Myocyte (in vitro differentiated cells): ENCODE measurements around the gene HMCN2. TPM values are rescaled to one million over a fixed set of nuclear protein-coding genes. Genes with fewer than 3 reads are reported as not detected.
A peak's percentile ranks its signal among the peaks of the same experiment; 100 is the strongest.
"Not testable (repeated sequence)": the region's sequence is repeated elsewhere in the genome, so short reads cannot be mapped to it uniquely, and the experiment has no call there.

Source experiments
- DNase-seq: peaks from one replicate; pipeline ENCODE4 v3.0.0-alpha.2; 2012; ENCODE audit warnings: low read depth
- total RNA-seq: library from RNA; depleted of rRNA; stranded (reverse); fragments of >200 nt; gene quantifications from 2 replicates; pipeline ENCODE4 v1.2.3, GENCODE V29; 2014

Gene HMCN2
- total RNA-seq, 1 donor from 2014 or later = 0.13 TPM

DNA sequence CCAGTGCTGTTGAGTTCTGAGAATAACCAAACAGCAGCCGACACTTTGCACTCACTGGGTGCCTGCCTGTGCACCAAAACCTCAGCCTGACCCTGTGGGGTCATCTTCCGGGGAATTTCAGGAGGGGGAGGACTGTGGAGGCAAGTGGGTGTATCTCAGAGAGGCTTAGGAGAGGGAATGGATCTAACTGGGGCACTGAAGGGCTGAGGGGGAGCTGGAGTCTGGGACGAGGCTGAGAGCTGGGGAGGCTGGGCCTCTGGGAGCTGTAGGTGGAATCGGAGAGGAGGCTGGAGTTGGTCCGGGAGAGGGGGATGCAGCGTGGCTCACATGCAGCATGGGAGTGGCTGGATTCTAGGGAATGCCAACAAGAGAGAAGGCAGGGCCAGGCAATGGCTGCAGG is 164.3 kb downstream of the HMCN2 start:
- DNase-seq = no peak

DNA sequence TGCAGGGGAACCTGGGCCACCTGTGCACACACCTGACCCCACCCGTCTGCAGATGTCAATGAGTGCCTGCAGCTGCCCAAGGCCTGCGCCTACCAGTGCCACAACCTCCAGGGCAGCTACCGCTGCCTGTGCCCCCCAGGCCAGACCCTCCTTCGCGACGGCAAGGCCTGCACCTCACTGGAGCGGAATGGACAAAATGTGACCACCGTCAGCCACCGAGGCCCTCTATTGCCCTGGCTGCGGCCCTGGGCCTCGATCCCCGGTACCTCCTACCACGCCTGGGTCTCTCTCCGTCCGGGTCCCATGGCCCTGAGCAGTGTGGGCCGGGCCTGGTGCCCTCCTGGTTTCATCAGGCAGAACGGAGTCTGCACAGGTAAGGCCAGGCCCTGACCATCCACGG is 164.7 kb downstream of the HMCN2 start:
- DNase-seq = no peak

DNA sequence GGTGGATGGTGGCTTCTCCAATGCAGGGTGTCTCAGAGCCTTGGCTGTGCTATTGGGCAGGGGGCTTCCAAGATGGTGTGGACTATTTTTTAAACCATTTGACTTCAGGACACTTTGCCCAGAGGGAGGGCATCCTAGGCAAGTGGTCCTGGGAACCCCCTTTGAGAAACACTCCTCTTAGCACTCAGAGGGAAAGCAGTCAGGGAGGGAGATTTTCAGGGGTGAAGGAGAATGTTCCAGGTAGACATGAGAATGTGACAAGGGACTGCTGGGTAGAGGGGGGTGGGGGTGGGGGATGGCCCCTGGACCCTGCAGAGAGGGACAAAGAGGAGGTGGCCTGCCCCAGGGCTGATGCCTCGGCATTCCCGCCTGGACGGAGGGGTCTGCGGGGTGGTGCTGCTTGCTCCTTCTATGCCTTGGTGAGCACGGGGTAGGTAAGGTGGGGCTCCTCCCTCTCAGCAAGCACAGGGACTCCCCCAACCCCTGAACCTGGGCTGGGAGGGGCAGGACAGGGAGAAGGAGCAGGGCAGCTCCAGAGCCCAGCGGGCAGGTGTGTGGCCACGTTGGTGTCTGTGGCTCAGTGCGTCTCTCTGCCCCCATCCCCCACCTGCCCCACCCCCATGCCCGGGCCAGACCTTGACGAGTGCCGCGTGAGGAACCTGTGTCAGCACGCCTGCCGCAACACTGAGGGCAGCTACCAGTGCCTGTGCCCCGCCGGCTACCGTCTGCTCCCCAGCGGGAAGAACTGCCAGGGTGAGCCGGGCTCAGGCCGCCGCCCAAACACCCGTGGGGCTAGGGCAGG is 165.4 kb downstream of the HMCN2 start:
- no peak for DNase-seq

DNA sequence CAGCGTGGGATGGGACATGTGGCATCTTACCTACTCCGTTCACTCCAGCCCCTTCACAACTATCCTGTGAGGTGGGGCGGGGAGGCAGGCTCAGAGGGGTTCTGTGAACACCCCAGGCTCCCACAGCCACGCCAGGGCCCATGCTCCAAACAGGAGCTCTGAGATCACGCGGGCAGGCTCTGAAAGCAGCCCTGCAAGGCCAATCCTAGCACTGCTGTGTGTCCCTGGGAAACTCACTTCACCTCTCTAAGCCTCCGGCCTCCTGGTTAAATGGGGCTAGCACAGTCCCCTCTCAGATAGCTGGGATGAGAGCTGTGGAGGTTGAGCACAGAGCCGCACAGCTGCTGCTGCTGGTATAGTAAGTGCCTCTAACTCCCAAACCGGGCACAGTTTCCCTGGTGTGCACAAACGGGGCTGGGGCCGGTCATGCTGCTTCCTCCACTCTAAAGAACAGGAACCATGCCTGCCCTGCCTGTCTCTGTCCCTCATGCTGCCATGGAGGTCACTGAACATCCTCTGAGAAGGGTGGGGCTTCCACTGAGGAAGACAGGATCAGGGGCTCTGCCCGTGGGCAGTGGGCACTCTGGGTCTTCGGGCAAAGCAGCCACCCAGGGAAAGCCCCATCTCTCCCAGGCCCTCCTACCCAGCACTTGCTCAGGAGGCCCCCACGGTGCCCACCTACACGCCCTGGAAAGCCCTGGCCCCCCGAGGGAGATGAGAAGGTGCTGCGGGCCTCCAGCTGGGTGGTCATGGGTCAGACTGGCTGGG is 166.2 kb downstream of the HMCN2 start:
- no peak for DNase-seq

DNA sequence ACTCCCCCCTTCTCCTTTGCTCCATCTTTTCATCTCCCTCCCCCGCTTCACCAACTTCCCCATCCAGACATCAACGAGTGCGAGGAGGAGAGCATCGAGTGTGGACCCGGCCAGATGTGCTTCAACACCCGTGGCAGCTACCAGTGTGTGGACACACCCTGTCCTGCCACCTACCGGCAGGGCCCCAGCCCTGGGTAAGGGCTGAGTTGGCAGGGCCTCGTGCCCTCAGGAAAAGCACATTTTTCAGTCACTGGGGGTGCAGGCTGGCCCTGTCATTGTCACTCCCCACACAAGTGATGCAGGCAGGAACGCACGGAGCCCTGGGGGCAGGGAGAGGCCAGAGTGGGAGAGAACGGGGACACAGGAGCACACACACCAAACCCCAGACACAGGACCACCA is 166.8 kb downstream of the HMCN2 start:
- no peak for DNase-seq

DNA sequence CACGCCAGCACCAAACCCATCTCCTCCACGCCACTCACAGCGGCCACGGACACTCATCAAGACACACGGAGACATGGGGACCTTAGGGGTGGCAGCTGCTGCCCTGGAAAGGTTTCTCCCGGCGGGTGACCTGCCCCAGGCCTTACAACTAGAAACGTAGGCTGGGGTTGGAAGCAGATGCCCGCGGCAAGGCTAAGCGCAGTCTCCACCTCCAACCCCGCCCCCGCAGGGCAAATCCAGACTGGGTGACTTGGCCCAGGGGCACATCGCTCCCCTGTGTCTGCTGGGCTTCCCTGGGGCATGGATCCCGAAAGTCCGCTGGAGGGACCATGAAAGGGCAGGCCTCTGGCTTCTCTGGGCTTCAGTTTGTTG is 167.2 kb downstream of the HMCN2 start:
- DNase-seq = no peak

DNA sequence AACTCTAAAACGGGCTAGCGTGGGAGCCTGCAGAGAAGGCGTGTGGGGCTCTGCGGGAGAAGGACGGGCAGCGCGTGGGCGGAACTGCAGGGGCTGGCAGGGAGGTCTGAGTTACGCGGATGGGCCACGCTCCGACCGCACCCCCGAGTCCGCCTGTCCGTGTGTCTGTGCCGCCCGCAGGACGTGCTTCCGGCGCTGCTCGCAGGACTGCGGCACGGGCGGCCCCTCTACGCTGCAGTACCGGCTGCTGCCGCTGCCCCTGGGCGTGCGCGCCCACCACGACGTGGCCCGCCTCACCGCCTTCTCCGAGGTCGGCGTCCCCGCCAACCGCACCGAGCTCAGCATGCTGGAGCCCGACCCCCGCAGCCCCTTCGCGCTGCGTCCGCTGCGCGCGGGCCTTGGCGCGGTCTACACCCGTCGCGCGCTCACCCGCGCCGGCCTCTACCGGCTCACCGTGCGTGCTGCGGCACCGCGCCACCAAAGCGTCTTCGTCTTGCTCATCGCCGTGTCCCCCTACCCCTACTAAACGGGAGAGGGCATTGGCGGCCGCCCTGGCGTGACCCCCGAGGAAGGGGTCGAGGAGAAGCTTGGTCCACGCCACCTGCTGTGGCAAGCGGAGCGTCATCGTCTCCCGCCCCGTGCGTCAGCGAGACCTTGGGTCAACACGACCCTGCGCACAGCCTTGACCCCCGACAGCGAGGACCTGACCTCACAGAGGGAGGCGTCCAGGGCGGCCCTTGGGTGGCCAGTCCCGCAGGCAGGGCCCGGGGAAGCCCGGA is 167.8 kb downstream of the HMCN2 start:
- DNase-seq = no peak

DNA sequence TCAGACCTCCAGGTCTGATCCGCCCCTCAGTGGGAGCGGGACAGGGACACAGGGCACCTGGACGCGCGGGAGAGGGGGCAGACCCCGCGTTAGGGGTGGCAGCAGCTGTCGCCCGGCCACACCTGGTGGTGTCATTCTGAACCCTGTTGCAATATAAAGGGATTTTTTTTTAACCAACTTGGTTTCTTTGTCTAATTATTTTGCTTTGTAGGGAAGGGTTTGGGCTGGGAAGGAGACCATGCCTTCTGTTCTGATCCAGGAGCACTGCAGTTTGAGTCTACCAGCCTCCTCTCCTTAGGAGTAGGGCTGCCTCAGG is 168.3 kb downstream of the HMCN2 start:
- no peak for DNase-seq

DNA sequence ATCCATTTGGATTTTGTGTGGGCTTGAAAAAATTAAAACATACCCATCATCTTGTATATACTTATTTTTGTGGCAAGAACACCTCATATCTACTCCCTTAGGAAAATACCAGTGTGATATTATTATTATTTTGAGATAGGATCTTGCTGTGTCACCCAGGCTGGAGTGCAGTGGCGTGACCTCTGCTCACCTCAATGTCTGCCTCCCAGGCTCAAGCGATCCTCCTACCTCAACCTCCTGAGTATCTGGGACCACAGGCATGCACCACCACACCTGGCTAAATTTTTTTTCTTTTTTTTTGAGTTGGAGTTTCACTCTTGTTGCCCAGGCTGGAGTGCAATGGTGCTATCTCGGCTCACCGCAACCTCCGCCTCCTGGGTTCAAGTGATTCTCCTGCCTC is 169.1 kb downstream of the HMCN2 start:
- DNase-seq = not testable (repeated sequence)

DNA sequence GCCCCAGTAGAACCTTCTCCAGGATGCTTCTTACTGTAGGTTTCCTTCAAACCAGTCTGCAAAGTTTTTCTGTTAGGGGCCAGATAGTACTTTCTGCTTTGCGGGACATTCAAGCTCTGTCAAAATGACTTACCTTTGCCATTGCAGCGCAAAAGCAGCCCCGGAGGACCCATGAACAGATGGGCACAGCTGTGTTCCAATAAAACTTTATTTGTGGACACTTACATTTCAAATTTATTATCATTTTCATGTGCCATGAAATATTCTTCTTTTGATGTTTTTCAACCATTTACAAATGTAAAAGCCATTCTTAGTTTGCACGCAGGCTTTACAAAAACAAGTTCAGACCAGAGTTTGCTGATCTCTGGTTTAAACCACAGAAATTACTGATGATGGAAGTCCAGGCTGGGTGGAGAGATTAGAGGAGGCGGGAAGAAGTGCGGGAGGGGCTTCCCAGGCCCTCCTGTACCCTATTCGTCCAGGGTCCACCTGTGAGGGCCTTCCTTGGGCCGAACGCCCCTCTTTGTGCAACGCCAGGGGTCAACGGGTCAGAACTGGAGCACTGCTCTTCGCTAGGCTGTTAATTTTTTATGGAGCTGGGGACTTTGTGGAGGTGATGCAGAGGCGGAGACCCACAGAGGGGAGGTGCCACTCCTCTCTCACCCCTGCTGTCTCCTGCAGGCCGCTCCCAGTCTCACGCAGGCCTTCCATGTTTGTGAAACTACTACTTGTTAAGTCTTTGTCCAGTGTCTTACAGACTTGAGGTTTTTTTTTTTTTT is 171.6 kb downstream of the HMCN2 start:
- DNase-seq = no peak

DNA sequence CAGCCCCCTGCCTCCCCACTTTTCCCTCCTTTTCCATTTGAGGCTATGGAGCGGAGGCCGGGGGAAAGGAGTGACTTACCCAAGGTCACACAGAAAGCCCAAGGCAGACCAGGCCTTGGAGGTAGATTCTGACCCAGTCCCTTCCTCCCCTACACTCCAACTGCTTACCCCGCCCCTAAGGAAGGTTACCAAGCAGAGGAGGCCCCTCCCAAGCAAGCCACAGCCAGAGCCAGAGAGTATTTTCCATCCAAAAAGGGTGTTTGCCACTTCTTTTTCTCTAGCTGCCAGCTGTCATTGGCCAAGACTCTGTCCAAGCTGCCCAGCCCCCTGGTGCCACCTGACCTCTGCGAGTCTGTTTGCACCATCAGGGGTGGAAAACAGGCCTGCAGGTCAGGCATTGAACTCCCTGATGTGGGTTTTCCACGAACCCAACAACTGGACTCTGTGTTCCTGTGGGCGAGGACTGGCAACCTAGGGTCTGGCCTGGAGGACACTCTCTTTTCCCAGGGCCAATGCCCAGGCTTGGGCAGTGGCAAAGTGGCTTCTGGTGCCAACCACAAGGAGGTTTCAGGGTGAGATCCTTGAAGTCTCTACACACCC is 172.9 kb downstream of the HMCN2 start:
- DNase-seq = no peak

DNA sequence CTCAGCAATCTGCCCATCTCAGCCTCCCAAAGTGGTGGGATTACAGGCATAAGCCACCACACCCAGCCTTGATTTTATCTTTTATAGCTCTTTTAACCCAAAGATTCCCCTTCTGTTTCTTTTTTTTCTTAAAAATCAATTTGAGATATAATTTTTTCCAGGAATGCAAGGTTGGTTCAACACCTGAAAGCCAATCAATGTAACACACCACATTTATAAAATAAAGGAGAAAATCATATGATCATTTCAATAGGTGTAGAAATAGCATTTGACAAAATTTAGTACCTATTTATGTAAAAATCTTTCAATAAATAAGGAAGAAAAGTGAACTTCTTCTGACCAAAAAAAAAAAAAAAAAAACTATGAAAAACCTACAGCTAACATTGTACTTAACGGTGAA is 175.5 kb downstream of the HMCN2 start:
- no peak for DNase-seq

DNA sequence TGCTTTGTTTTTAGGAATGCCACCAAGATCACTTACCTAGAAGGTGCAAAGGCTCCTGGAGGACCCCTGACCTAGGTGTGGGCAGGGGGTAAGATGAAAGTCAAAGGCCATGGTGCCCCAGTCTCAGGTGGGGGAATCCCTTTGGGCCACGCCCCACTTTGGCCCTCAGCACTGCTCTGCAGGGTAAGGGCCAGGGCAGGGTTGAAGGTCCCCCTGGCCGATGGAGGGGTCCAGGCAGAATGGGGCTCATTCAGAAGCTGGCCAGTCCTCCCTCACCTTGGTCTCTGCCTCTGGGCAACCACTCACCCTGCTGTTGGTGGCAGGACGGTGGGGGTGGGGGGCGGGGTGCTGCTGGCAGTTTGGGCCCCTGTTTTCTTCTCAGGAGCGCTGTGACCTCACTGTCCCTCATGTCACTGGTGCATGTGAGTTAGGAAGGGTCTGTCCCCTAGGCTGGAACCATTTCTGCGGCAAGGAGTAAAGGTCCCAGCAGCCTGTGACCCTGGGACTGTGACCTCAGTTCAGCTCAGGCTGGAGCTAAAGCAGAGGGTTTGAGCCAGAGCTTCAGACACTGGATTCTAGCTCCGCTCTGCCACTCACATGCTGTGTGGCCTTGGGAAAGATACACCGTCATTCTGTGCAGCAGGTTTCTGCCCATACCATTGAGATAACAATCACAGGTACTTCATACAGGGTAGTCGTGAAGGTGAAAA is 177.3 kb downstream of the HMCN2 start:
- no peak for DNase-seq

DNA sequence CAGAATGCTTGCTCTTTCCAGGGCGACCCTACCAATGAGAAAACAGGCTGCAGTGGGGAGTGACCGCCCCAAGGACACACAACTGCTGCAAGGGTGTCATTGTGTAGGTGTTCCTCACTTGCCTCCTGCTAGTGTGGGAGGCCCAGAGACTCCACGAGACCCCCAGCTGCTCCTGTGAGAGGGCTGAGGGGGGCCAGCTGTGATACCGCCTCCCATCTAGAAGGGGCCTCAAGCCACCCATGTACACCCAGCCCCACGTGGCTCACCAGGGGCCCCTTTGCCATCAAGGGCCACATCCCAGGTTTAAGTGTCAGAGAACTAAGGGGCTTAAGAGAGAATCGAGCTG is 177.9 kb downstream of the HMCN2 start:
- no peak for DNase-seq

DNA sequence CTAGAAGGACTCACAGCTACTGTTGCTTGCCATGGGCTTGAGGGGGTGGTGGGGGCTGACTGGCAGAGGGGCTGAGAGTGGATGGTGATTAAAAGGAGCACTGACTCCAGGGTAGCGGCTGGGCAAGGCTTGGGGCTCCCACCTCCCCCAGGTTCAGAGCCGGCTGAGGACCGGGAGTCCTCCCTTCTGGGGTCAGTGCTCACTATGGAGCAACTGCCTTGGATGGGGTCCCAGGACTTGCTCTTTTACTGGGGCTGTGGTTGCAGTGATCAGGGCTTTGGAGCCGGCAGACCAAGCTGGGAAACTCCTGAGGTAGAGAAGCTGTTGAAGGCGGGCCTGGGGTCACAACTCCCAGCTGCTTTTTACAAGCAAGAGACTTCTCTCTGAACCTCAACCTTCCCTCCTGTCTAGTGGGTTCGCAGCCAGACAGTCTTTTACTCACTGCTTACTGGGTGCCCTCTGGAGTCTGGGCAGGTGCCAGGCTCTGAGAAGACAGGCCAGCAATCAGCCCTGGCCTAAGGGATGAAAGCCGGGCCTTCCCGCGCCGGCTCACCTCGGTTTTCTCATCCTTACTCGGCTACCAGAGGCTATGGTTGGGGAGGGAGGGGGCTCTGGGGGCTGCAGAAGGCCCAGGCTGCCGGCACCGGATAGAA is 178.4 kb downstream of the HMCN2 start:
- no peak for DNase-seq

DNA sequence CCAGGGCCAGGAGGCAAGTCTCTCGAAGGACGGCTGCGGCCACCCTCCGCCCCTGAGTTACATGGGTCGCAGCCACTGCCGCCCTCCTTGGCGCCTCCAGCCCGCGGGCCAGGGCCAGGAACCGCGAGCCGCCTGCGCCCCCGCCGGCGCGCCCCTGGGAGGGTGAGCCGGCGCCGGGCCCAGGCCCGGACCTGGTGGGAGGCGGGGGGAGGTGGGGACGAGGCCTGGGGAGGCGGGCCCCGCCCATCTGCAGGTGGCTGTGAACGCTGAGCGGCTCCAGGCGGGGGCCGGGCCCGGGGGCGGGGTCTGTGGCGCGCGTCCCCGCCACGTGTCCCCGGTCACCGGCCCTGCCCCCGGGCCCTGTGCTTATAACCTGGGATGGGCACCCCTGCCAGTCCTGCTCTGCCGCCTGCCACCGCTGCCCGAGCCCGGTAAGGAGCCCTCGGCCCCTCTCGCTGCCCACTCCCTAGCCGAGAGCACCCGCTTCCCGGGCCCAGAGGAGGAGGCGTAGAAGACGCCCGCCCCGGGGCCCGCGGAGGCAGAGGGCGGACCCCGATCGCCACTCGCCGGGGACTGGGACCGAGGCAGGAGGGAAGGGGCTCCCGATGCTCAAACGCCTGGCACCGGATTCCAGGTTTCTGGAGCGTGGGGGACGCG is 179.1 kb downstream of the HMCN2 start, which contains the start of gene ASS1:
ASS1 (plus strand) TSS at position 397 of the 657 bp plus-strand sequence. CDS start 7,268 bp downstream, outside the sequence.
- no peak for DNase-seq

DNA sequence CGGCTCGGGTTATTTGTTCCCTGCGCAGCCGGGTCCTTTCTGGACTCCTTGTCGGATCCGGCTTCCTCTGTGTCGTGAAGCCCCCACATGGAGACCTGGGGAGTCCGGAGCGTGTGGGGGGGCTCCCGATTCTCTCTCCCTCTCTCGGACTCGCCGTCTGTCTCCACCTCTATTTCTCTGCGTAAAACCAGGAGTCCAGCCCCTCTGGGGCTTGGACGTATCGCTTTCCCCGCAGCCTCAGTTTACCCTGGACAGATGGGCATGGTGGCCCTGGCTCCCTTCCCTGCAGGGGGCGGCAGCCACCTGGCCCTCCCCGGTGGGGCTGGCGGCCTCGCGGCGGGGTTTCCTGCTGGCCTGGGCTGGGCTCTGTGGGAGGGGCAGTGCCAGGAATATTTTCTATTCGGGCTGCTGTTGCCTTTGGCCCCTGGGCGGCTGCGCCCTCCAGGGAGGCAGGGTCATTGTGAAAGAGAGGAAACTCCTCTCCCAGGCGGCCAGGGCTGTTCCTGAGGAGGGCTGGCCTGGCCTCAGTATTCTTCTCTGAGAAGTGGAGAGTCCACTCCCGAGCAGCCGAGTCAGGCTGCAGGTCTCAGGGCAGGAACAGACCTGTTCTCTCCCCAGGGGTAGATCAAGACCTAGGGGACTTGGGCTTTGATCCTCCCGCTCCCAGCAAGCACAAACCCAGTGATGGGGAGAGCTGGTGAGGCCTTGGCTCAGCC is 179.9 kb downstream of the HMCN2 start:
- DNase-seq = no peak

DNA sequence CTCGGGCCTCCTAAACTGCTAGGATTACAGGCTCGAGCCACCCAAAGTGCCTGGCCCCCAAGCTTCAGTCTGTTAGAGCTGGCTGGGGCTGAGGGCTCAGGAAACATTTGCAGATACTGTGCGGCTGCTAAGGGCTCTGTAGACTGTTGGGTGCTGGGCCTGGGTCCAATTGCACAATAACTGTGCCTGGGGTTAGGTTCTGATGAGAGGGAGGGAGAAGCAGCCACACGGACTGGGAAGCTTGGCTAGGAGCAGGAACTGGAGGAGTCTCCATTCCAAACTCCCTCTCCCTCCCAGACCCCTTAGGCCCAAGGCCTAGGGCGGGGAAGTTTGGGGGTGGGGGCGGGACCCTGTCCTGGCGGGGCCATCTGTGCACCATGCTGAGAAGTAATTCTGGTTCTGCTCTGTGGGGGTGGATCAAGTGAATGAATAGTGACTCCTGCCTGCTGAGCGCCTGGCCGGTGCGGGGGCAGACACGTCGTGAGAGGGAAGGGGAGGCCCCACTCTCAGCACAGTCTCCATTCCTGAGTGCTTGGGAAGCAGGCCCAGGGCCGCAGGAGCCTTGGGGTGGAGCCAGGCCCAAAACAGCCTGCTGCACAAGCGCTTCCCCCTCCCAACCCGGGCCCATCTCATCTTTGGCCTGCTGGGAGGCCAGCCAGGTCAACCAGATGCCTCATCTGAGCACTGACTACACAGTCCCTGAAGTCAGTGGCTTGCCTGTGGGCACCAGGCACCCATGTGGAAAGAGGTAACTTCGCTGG is 180.7 kb downstream of the HMCN2 start:
- DNase-seq = peak; percentile 83
